Anterior cingulate cortex (tissue), 58 donors: Measurements from ENCODE around the gene CCL25.
"Not testable (repeated sequence)": the region's sequence is repeated elsewhere in the genome, so short reads cannot be mapped to it uniquely, and the experiment has no call there.

Experiments used
- DNase-seq, 58 donors: peaks; one replicate each; lab custom pipeline; 2025; lab: John Stamatoyannopoulos, UW

CCL25 gene

DNA sequence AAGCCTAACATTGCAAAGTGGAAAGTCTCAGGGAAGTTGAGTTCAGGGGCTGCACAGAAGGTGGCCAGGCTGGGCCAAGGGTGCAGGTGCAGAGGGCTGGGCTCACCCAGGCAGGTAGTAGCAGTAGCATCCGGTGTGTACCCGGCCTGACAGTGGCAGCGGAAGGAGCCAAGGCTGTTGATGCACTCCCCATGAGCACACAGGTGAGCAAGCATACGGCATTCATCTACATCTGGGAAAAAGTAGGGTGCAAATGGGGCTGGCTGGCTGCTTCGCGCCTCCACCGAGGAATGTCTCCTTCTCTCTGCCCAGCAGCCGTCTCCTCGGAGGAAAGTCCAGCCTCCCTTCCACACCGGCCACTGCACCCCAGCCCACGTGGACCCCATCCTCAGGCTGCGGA is 30.6 kb downstream of the CCL25 start:
- no peak for DNase-seq

DNA sequence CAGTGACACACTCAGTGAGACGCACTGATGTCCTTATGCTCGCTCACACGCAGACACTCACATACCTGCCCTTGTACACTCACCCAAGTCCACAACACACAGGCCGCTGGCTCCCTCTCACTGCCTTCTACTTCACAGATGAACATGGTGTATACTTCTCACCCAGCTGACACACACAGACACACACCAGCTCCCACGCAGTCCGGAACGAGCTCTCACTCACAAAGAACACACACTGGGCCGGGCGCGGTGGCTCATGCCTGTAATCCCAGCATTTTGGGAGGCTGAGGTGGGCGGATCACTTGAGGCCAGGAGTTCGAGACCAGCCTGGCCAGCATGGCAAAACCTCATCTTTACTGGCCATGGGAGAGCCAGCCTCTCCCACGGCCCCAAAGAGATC is 31.6 kb downstream of the CCL25 start:
- DNase-seq, result no peak

DNA sequence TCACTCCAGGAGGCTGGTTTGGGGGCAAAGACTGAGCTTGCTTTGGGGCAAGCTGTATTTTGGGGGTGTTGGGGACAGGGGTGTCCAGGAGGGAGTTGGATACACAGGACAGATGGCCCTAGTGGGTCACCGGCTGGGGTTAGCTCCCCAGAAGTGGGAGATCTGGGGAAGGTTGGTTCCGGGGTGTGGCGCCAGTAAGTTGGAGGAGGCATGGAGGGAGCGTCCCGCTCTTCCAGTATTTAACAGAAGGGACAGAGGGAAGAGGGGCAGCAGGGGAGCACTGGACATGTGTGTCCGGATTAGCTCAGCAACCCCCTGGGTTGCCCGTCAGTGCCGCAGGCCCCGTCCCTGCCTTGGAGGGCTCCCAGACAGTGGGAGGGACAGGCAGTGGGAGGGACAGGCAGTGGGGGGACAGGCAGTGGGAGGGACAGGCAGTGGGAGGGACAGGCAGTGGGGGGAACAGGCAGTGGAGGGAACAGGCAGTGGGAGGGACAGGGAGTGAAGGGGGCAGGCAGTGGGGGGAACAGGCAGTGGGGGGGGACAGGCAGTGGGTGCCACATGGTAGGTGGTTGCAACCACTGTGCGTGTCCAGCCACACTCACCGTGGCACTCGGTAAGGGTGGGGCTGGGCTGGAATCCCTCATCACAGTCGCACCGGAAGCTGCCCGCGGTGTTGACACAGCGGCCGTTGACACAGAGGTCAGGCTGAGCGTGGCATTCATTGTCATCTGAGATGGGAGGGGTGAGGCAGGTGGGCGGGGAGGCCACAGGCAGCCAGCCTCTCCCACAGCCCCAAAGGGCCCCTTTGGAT is 33.2 kb downstream of the CCL25 start:
- no peak for DNase-seq

DNA sequence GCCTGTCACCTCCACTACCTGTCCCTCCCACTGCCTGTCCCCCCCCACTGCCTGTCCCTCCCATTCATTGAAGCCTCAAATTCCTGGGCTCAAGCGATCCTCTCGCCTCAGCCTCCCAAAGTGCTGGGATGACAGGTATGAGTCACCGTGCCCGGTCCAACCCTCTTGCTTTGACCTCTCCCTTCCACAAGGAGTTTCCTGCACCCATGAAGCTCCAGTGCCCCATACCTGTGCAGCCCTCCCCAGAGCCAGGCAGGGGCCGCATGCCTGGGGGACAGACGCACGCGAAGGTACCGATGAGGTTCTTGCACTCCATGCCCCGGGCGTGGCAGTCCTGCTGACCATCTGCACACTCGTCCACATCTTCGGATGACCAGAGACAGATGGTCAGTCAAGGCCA is 34.3 kb downstream of the CCL25 start:
- DNase-seq, result no peak

DNA sequence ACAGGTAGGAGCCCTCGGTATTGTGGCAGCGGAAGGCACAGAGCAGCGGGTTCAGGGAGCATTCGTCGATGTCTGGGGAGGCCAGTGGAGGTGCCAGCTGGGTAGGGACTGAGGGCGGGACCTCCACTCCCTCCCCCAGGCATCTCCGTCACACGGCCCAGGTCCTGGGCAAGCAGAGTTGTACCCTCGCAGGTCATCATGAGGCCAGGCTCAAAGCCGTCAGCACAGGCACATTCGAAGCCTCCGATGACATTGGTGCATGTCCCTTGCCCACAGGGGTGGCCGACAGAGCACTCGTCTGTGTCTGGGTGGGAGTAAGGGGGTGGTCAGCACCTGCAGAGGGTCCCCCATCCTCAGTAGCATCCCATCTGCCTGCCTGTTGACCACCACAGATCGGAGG is 35.3 kb downstream of the CCL25 start:
- no peak for DNase-seq

DNA sequence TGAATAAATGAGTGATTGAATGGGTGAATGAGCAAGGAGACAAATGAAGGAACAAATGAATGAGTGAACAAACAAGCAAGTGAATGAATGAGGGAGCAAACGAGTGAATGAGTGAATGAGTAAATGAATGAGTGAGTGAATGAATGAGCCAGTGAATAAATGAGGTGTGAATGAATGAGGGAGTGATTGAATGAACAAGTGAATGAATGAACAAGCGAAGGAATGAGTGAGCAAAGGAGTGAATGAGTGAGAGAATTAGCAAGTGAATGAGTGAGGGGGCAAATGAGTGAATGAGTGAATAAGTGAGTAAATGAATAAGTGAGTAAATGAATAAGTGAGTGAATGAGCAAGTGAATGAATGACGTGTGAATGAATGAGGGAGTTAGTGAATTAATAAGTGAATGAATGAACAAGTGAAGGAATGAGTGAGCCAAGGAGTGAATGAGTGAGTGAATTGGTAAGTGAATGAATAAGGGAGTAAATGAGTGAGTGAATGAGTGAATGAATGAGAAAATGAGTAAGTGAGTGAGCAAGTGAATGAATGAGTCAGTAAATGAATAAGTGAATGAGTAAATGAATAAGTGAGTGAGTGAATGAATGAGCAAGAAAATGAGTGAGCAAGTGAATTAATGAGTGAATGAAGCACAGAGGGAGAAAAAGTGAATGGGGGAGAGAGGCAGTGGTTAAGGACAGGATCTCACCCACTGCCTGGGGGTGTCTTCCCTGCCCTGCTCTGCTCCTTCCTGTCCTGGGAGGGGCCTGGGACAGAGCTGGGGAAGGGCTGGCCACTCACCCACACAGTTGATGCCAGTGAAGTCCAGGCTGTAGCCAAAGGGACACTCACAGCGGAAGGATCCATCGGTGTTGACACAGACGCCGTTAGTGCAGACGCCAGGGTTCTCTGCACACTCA is 36.4 kb downstream of the CCL25 start:
- DNase-seq, result no peak

DNA sequence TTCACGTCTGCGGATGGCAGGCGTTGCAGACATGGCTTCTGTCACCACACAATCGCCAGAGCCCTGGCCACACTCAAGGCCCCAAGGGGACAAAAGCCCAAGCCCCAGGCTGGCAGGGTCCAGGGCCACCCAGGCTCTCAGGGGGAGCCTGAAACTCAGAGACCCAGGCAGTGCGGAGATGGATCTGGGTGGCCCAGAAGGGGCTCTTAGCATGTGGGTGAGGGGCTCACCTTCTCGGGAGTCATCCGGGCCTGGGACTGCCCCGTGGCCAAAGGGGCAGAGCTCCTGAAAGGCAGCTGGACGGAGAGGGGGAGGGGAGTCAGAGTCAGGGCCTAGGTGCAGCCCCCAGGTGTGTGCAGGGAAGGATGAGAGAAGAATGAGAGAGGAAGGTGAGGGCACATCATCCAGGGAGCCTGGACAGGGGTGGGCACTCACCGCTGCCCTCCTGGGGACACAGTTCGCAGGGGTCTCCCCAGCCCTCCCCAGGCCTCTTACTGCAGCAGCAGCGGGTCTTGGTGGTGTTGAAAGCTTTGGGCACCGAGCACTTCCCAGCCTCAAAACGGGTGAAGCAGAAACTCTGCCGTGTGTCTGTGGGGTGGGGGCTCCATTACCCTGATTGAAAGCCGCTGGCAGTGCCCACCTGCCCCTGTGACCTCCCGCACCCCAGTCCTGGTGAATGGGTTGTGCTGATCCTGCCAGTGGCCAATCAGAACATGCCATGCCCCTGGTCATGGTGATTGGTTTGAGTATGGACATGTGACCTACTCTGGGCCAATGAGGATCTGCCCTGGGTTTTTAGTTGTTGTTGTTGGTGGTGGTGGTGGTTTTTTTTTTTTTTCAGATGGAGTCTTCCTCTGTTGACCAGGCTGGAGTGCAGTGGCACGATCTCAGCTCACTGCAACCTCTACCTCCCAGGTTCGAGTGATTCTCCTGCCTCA is 37.4 kb downstream of the CCL25 start:
- DNase-seq, result no peak

DNA sequence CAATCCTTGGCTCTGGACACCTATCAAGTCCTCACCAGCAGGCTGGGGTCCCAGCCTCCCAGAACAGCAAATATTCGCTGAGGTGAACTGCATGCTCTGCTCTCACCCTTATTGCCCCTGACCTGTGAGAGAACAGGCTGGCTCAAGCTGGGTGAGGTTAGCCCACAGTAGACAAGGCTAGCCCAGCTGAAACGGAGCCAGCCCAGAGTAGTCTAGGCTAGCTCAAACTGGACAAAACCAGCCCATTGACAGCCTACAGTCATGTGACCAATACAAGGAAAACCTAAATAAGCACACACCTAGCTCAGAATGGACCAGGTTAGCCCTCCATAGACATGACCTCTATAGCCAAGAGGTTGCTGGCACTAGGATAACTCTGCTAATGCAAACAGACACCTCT is 38.4 kb downstream of the CCL25 start:
- DNase-seq, result no peak

DNA sequence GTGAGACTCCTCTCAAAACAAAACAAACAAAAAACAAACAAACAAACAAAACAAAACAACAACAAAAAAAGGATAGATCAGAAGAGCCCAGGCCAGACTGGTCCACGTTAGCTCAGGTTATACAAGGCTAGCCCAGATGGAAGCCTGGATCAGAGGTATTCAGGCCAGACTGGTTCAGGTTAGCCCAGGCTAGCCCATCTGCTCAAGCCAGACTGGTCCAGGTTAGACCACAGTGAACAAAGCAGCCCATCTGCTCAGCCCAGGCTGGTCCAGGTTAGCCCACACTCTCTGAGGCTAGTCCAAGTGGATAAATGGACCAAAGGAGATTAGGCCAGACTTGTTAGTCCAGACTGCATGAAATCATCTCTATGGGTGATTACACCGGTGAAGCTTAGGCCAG is 41.2 kb downstream of the CCL25 start:
- no peak for DNase-seq

DNA sequence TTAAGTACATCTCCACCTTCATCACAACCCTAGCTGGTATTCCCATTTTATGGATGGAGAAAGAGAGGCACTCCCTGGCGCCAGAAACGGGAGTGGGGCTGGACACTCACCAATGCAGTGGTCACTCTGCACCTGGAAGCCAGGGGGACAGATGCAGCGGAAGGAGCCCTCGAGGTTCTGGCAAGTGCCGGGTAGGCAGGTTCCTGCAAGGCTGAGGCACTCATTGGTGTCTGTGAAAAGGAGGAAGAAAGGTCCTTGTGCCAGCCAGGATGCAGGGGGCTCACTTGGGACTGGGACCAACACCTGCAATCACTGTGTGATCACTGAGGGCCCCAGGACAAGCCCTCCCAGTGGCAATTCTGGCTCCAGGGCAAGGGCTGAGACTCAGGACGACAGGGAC is 41.8 kb downstream of the CCL25 start:
- DNase-seq, result no peak

DNA sequence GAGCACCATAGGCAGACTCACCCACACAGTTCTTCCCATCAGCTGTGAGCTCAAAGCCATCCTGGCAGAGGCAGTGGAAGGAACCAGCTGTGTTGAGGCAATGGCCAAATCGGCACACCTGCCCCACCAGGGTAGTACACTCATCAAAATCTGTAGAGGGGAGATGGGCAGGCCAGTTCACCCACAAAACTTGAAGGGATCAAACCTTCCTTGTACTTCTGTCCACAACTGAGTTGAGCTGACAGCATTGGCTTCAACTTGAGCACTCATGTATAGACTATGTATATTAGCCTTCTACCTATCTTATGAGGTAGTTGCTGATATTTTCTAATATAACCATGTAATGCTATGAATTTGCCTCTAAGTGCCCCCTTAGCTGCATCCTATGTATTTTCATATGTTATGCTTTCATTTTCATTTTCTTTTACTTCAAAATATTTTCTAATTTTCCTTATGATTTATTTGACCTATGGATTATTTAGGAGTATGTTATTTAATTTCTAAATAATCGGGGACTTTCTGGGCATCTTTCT is 42.9 kb downstream of the CCL25 start:
- no peak for DNase-seq

DNA sequence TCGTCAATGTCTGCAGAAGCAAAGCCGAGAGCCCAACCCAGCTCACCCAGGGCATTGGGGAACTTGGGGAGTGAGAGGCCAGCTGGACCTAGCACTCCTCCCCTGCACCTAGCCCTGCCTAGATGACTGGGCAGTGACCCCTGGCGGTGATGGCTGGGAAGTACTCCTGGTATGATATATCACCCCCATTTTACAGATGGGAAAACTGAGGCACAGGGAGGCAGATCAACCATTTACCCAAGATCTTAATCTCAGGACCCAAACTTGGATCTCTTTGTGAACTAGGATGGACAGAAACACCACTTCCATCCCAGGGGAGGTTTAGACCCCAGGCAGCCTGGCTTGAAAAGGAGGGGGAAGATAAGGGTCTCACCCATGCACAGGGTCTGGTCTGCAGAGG is 43.5 kb downstream of the CCL25 start:
- DNase-seq, result no peak

DNA sequence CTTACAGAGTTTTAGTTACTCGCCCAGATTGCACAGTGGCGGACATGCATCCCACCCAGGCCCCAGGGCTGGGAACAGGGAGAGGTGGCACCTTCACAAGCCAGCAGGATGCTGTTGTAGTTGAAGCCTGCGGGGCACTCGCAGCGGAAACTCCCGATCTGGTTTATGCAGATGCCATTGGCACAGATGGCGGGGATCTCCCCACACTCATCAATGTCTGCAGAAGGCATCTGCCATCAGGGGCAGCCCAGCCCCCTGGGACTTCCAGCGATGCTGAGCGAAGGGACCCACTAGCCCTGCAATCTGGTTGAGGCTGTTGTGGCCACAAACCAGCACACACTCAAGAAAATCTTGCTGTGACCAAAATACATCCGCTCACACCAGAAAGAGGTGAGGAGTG is 44.6 kb downstream of the CCL25 start:
- no peak for DNase-seq

DNA sequence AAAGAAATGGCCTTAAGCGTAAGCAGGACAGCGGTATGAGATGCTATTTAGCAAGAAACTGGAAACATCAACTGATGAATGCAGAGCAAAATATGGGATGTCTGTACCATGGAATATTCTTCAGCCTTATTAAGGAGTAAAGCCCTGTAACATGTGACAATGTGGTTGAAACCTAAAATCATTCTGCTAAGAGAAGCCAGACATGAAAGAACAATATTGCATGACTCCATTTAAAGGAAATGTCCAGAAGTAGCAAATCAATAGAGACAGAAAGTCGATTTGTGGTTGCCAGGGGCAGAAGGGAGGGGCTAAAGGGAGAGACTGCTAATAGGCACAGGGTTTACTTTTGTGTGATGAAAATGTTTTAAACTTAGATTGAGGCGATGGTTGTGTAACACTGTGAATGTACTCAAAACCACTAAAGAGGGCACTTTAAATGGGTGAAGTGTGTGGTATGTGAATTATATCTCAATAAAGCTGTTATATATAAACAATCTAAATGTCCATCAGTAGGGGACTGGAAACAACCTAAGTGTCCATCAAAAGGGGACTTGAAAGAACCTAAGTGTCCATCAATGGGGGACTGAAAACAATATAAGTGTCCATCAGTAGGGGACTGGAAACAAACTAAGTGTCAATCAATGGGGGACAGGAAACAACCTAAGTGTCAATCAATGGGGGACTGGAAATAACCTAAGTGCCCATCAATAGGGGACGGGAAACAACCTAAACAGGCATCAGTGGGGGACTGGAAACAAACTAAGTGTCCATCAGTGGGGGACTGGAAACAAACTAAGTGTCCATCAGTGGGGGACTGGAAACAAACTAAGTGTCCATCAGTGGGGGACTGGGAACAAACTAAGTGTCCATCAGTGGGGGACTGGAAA is 45.4 kb downstream of the CCL25 start:
- DNase-seq, result no peak

DNA sequence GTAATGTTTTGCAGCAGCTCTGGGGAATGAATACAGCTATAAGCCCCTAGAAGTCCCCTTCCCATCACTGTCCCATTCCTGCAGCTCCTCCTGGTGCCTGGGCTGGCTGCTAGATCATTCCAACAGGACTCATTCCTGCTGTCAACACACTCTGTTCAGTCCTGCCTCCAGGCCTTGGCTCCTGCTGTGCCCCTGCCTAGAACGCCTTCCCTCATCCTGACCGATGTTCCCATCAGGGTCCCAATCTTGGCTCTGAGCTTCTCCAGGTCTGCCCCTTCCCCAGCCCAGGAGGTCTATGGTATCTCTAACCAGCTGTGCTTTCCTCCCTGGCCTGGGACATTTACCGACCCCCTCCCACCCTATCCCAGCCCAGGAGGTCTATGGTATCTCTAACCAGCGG is 48.8 kb downstream of the CCL25 start:
- DNase-seq, result no peak

DNA sequence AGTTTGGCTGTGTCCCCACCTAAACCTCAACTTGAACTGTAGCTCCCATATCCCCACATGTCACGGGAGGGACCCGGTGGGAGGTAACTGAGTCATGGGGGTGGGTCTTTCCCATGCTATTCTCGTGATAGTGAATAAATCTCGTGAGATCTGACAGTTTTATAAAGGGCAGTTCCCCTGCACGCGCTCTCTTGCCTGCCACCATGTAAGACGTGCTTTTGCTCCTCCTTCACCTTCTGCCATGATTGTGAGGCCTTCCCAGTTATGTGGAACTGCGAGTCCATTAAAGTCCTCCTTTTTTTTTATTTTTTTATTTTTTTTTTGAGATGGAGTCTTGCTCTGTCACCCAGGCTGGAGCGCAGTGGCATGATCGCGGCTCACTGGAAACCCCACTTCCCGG is 49.4 kb downstream of the CCL25 start:
- not testable (repeated sequence) for DNase-seq

DNA sequence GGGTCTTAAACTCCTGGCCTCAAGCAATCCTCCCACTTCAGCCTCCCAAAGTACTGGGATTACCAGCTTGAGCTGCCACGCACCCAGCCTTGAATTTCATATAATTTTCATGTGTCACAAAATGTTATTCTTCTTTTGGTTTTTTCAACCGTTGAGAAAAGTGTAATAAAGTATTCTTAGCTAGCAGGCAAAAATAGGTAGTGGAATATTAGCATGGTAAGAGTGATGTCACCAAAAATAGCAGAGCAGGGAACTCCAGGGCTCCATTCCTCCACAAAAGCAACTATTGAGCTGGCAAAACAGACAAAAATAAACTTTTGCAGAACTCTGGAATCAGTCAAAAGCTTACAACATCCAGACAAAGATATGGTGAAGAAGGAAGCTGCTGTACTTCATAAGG is 52.9 kb downstream of the CCL25 start:
- no peak for DNase-seq

DNA sequence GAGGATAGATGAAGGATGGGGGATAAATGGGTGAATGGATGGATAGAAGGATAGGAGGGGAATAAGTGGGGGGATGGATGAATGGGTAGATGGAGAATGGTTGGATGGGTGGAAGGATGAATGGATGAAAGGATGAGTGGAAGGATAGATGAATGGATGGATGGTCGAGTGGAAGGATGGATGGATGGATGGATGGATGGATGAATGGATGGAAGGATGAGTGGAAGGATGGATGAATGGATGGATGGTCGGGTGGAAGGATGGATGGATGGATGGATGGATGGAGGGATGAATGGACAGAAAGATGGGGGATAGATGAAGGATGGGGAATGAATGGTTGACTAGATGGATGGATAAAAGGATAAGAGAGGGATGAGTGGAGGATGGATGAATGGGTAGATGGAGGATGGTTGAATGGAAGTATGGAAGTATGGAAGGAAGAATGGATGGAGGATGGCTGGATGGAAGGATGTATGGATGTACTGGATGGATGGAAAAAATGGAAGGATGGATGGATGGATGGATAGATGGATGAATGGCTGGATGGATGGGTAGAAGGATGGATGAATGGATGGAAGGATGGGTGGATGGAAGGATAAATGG is 54.8 kb downstream of the CCL25 start:
- DNase-seq, result no peak
